CD14-positive monocyte (primary cell): ENCODE data around the gene CIITA. TPM values are rescaled to one million over a fixed set of nuclear protein-coding genes. Genes with fewer than 3 reads are reported as not detected.
A peak's percentile ranks its signal among the peaks of the same experiment; 100 is the strongest.

Source experiments
- DNase-seq, 3 donors: peaks; one replicate each; pipeline ENCODE4 v3.0.0-alpha.2; 2011 to 2022
- H2AFZ ChIP-seq: 2 replicates; pipeline ENCODE4 v1.6.0; 2012; ENCODE audit warnings: mild to moderate bottlenecking, low read depth, low read length, inconsistent platforms; ENCODE audit not compliant: insufficient read depth, poor library complexity, severe bottlenecking
- H3K27ac ChIP-seq, 2 donors: 1 replicate in 1 of 2; 2 replicates in 1 of 2; pipeline ENCODE4 v1.5.1; 2012 to 2013; ENCODE audit warnings: low read length in 2 of 2, control low read depth in 1 of 2, inconsistent platforms in 1 of 2, low read depth in 1 of 2, mild to moderate bottlenecking in 1 of 2
- H3K27me3 ChIP-seq, 2 donors: one replicate each; pipeline versions ENCODE4 v1.6.0 to v1.6.1; 2011 to 2013; ENCODE audit warnings: low read length in 2 of 2; ENCODE audit not compliant: control insufficient read depth in 2 of 2, insufficient read depth in 2 of 2
- H3K36me3 ChIP-seq, 2 donors: replicated peaks in 1 of 2; 1 replicate in 1 of 2; 2 replicates in 1 of 2; pipeline versions ENCODE4 v1.5.1 to v1.6.1; 2012 to 2013; ENCODE audit warnings: low read length in 2 of 2, control low read depth in 1 of 2, inconsistent platforms in 1 of 2, mild to moderate bottlenecking in 1 of 2; ENCODE audit not compliant: insufficient read depth in 2 of 2, control insufficient read depth in 1 of 2
- H3K4me1 ChIP-seq, 2 donors: 1 replicate in 1 of 2; 2 replicates in 1 of 2; pipeline versions ENCODE4 v1.5.1 to v1.6.1; 2012 to 2013; ENCODE audit warnings: low read length in 2 of 2, control low read depth in 1 of 2, inconsistent platforms in 1 of 2, mild to moderate bottlenecking in 1 of 2, moderate library complexity in 1 of 2; ENCODE audit not compliant: insufficient read depth in 2 of 2, control insufficient read depth in 1 of 2
- H3K4me2 ChIP-seq: replicated peaks from 2 replicates; pipeline ENCODE3; 2012; ENCODE audit warnings: low read length, moderate library complexity, mild to moderate bottlenecking; ENCODE audit not compliant: poor library complexity, severe bottlenecking; ENCODE audit errors: extremely low read depth
- H3K4me3 ChIP-seq, 3 experiments: fragments of 200-600 bp in 1 of 3; sonication (generic) in 1 of 3; replicated peaks in 1 of 3; 1 replicate in 2 of 3; 2 replicates in 1 of 3; pipeline ENCODE4 v1.5.1; 2011 to 2013; ENCODE audit warnings: low read length in 3 of 3, mild to moderate bottlenecking in 3 of 3, control low read depth in 2 of 3, low read depth in 2 of 3, inconsistent platforms in 1 of 3, moderate library complexity in 1 of 3
- H3K79me2 ChIP-seq: 2 replicates; pipeline ENCODE4 v1.6.0; 2012; ENCODE audit warnings: mild to moderate bottlenecking, control low read depth, inconsistent platforms, low read length, moderate library complexity; ENCODE audit not compliant: insufficient read depth
- H3K9ac ChIP-seq: 2 replicates; pipeline ENCODE4 v1.6.0; 2017; ENCODE audit warnings: low read length, mild to moderate bottlenecking; ENCODE audit not compliant: insufficient read depth, poor library complexity, severe bottlenecking
- H3K9me3 ChIP-seq, 2 donors: replicated peaks in 1 of 2; 1 replicate in 1 of 2; 2 replicates in 1 of 2; pipeline versions ENCODE4 v1.5.1 to v1.6.1; 2012 to 2013; ENCODE audit warnings: low read length in 2 of 2, control low read depth in 1 of 2; ENCODE audit not compliant: control insufficient read depth in 1 of 2, insufficient read depth in 1 of 2
- H4K20me1 ChIP-seq: 2 replicates; pipeline ENCODE4 v1.6.0; 2012; ENCODE audit warnings: mild to moderate bottlenecking, low read length, control low read depth, moderate library complexity; ENCODE audit not compliant: insufficient read depth
- H3K27ac Mint-ChIP-seq, 7 donors: one replicate each; pipeline ENCODE4 v1.8.0; 2020; ENCODE audit warnings: mild to moderate bottlenecking in 7 of 7, mixed read lengths in 7 of 7, moderate library complexity in 6 of 7, inconsistent platforms in 2 of 7
- H3K27me3 Mint-ChIP-seq, 3 donors: one replicate each; pipeline ENCODE4 v1.8.0; 2021 to 2022; ENCODE audit warnings: low read depth in 3 of 3, mild to moderate bottlenecking in 3 of 3, mixed read lengths in 3 of 3, moderate library complexity in 3 of 3, inconsistent platforms in 1 of 3
- H3K36me3 Mint-ChIP-seq, 2 donors: one replicate each; pipeline ENCODE4 v1.8.0; 2020; ENCODE audit warnings: mixed read lengths in 2 of 2, inconsistent platforms in 1 of 2, mild to moderate bottlenecking in 1 of 2
- H3K4me1 Mint-ChIP-seq: one replicate; pipeline ENCODE4 v1.8.0; 2020; ENCODE audit warnings: mild to moderate bottlenecking, mixed read lengths
- H3K4me3 Mint-ChIP-seq, 2 donors: one replicate each; pipeline ENCODE4 v1.8.0; 2020; ENCODE audit warnings: mild to moderate bottlenecking in 2 of 2, mixed read lengths in 2 of 2, moderate library complexity in 1 of 2
- H3K9me3 Mint-ChIP-seq, 7 donors: one replicate each; pipeline ENCODE4 v1.8.0; 2020 to 2022; ENCODE audit warnings: mixed read lengths in 7 of 7, mild to moderate bottlenecking in 6 of 7, moderate library complexity in 6 of 7, inconsistent platforms in 2 of 7
- CTCF ChIP-seq: fragments of 200-600 bp; IDR thresholded peaks from one replicate; pipeline ENCODE4 v1.8.0; 2022; ENCODE audit warnings: antibody characterized with exemption, mild to moderate bottlenecking
- WGBS: methylation state at CpG from one replicate; pipeline ENCODE4 v1.1.5; 2013; ENCODE audit warnings: missing lambda C conversion rate; ENCODE audit not compliant: insufficient coverage; 5-methylcytosine and 5-hydroxymethylcytosine counted together
- intact Hi-C, 2 donors: fragments of 100-400 bp; cut with micrococcal nuclease; formaldehyde crosslinking; loops; one replicate each; pipeline versions ENCODE4 v1.15.0 to v1.15.1; 2023
- polyA plus RNA-seq, 3 donors: library from polyadenylated mRNA; depleted of rRNA in 1 of 3; unstranded in 2 of 3; stranded (reverse) in 1 of 3; fragments of 300-500 nt in 2 of 3; fragments of >200 nt in 1 of 3; fragmentation: Illumina TruSeq in 2 of 3; gene quantifications; 1 replicate in 2 of 3; 2 replicates in 1 of 3; pipeline ENCODE4 v1.2.3, GENCODE V29; 2012 to 2021

The CIITA gene
- polyA plus RNA-seq, 3 donors: 15.6 to 178 (median 22.1) TPM

- Histone ChIP-seq H3K27ac (peak overlapping the region; percentile 62 to 85), H3K36me3 (peaks cover 8 to 10% of the 10 kb centered on the region in 2 donors), H3K4me2 (peak overlapping the region; percentile 82), H3K4me1 (peaks cover 75 to 83% of the 10 kb centered on the region in 2 donors), H3K9me3 (no peaks in the 10 kb centered on the region), H3K9ac (peak overlapping the region; percentile 72), H3K79me2 (peaks cover 63% of the 10 kb centered on the region), H4K20me1 (peaks cover 43% of the 10 kb centered on the region), H2AFZ (peak overlapping the region; percentile 66), H3K4me3 (peak overlapping the region; percentile 82 to 96 (median 94)), H3K27me3 (no peaks in the 10 kb centered on the region)
- Mint-ChIP-seq H3K9me3 (peaks cover 0 to 3% (median 0%) of the 10 kb centered on the region in 7 donors), H3K4me3 (peak overlapping the region; percentile 93 to 97), H3K27ac (peak overlapping the region; percentile 91 to 97 (median 95)), H3K27me3 (peaks cover 0 to 2% (median 0%) of the 10 kb centered on the region in 3 donors), H3K4me1 (peaks cover 78% of the 10 kb centered on the region), H3K36me3 (peaks cover 15 to 16% of the 10 kb centered on the region in 2 donors)
- TF ChIP-seq CTCF: no peak
- intact Hi-C loops: loop anchor here (2.0 to 5.0 kb wide), 3 partner anchors 17 to 126 kb away; no protein-coding TSS in a partner anchor
- DNase-seq: no peak
- WGBS: 6% methylated on average over 3 of the region's 4 CpGs
Observed at GRCh38 chr16:10878328-10878643, 1.3 kb downstream of the CIITA start.

- no peaks in the 10 kb centered on the region for H3K9me3 ChIP-seq
- intact Hi-C loops: loop anchor here (2.0 to 5.0 kb wide), 3 partner anchors 16 to 127 kb away; no protein-coding TSS in a partner anchor
- H3K27me3 ChIP-seq: no peaks in the 10 kb centered on the region
- Mint-ChIP-seq H3K27ac (peak overlapping the region; percentile 91 to 97 (median 95)), H3K4me3 (peak overlapping the region; percentile 93 to 97), H3K9me3 (peaks cover 0 to 3% (median 0%) of the 10 kb centered on the region in 7 donors), H3K27me3 (peaks cover 0 to 2% (median 0%) of the 10 kb centered on the region in 3 donors), H3K4me1 (peaks cover 82% of the 10 kb centered on the region), H3K36me3 (peaks cover 21 to 22% of the 10 kb centered on the region in 2 donors)
- WGBS: 0% methylated on average over 49 of the region's 49 CpGs
- peak overlapping the region; percentile 72 for H3K9ac ChIP-seq
- peaks cover 81 to 89% of the 10 kb centered on the region in 2 donors for H3K4me1 ChIP-seq
- H3K27ac ChIP-seq: peak overlapping the region; percentile 62 to 85
- peaks cover 14 to 16% of the 10 kb centered on the region in 2 donors for H3K36me3 ChIP-seq
- no peak for TF ChIP-seq CTCF
- peak overlapping the region; percentile 82 for H3K4me2 ChIP-seq
- peak overlapping the region; percentile 82 to 96 (median 94) for H3K4me3 ChIP-seq
- DNase-seq: peak; percentile 62 to 74 (median 69)
- peaks cover 69% of the 10 kb centered on the region for H3K79me2 ChIP-seq
- peaks cover 49% of the 10 kb centered on the region for H4K20me1 ChIP-seq
- H2AFZ ChIP-seq: peak overlapping the region; percentile 66
Observed at GRCh38 chr16:10878644-10879501, 1.9 kb downstream of the CIITA start.
